ENCODE measurements around the gene GPR183. TPM values are rescaled to one million over a fixed set of nuclear protein-coding genes. Genes with fewer than 3 reads are reported as not detected.

The GPR183 gene
- total RNA-seq, 4 donors from 2014 or later, result 2.3 to 13.7 (median 9.1) TPM

DNA sequence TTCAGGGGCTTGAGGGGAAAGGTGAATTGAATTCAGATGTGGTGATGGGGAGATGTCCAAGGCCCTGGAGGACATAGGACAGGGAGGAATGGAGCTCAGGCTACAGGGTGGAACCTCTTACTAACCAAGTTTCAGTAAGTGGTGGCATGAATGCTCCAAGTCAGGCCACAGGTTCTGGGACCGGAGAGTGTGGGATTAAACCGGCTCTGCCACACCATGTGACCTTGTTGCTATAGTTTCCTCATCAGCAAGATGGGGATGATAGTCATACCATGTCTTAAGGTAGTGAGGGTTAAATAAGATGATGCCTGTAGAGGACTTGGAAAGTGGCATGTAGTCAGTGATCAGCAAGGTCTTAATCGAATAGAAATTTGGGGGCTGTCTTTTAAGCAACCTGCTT lies 16.3 kb downstream of the GPR183 start:
- 65 to 67% methylated on average over 3 of the region's 3 CpGs for WGBS, 2 donors
- no peak for DNase-seq (ENCODE audit: low spot score in 2 of 2)
- no peak overlapping the region for H3K4me3 ChIP-seq (ENCODE audit: low read depth, poor library complexity, severe bottlenecking)
- intact Hi-C loops (cut with DNase I; ENCODE audit: low total_unique reads), result no loop called here
- TF ChIP-seq POLR2A (IDR thresholded peaks at IDR 0.05), result no peak
- TF ChIP-seq, protein P1, sequence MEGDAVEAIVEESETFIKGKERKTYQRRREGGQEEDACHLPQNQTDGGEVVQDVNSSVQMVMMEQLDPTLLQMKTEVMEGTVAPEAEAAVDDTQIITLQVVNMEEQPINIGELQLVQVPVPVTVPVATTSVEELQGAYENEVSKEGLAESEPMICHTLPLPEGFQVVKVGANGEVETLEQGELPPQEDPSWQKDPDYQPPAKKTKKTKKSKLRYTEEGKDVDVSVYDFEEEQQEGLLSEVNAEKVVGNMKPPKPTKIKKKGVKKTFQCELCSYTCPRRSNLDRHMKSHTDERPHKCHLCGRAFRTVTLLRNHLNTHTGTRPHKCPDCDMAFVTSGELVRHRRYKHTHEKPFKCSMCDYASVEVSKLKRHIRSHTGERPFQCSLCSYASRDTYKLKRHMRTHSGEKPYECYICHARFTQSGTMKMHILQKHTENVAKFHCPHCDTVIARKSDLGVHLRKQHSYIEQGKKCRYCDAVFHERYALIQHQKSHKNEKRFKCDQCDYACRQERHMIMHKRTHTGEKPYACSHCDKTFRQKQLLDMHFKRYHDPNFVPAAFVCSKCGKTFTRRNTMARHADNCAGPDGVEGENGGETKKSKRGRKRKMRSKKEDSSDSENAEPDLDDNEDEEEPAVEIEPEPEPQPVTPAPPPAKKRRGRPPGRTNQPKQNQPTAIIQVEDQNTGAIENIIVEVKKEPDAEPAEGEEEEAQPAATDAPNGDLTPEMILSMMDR (IDR thresholded peaks at IDR 0.05), result no peak

DNA sequence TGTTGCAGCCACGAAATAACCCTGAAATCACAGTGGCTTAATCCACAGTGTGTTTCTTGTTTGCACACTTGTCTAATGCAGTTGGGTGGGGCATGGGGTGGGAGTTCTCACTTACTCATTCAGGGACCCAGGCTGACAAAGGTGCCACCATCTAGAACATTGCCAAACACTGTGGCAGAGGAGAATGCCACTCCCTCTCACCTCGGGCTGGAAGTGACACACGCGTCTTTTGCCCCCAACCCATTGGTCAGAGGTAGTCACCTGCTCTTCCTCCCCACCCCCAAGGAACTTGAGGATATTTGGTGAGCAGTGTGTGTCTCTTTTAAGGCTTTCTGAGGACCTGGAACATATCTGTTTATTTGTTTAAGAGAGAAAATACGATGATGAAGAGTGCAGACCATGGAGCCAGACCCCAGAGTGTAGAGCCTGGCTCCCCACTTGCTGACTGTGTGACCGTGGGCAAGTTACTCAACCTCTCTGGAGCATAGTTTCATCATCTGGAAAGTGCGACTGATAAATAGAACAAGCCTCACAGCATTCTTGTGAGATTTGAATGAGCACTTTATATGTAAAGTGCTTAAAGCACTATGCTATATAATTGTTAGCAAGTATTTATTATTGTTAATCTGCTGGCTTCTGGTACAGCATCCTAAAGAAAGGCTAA lies 17.4 kb downstream of the GPR183 start:
- intact Hi-C loops (cut with DNase I; ENCODE audit: low total_unique reads), result no loop called here
- 69 to 76% methylated on average over 7 of the region's 7 CpGs for WGBS, 2 donors
- no peak for TF ChIP-seq POLR2A (IDR thresholded peaks at IDR 0.05)
- TF ChIP-seq, protein P1 (IDR thresholded peaks at IDR 0.05), result no peak
- H3K4me3 ChIP-seq (ENCODE audit: low read depth, poor library complexity, severe bottlenecking), result no peak overlapping the region
- no peak for DNase-seq (ENCODE audit: low spot score in 2 of 2)

DNA sequence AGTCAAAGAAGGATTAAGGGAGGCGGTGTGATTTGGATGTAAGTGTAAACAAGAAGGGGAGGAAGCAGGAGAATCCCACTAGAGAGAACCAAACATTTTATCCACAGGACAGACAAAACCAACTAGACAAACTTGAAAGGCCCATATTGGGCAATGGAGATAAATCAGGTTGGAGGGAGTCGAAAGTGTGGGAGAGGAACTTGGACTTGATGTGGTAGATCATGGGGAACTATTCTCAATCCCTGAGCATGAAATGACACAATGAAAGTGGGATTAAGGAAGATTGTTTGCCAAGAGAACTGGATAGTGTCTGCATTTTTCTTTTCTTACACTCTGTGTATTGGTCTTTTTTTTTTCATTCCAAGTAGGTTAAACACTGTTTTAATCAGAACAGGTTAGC lies 17.9 kb downstream of the GPR183 start:
- no peak for DNase-seq (ENCODE audit: low spot score in 2 of 2)
- no peak overlapping the region for H3K4me3 ChIP-seq (ENCODE audit: low read depth, poor library complexity, severe bottlenecking)
- TF ChIP-seq, protein P1 (IDR thresholded peaks at IDR 0.05), result no peak
- TF ChIP-seq POLR2A (IDR thresholded peaks at IDR 0.05), result no peak
- 76 to 92% methylated on average over 2 of the region's 2 CpGs for WGBS, 2 donors
- intact Hi-C loops (cut with DNase I; ENCODE audit: low total_unique reads), result no loop called here

DNA sequence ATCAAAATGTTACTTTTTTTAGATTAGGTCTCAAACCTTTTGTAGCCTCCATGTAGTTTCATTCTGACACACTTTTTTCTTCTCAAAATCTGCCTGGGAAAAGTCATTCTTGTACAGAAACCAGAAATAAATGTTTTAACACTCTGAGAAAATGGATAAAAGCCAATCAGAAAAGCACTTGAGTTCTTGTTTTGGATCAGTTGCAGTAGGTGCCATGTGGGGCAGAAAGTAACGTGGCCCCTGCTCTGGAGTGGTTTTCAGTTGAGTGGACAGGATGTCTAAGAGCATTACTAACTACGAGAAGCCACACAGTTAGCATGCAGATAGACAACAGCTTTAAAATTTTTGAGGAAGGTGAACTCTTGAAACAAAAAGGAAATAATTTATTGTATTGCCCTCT lies 19.1 kb downstream of the GPR183 start:
- no peak for TF ChIP-seq POLR2A (IDR thresholded peaks at IDR 0.05)
- TF ChIP-seq, protein P1 (IDR thresholded peaks at IDR 0.05), result no peak
- DNase-seq (ENCODE audit: low spot score in 2 of 2), result no peak
- no peak overlapping the region for H3K4me3 ChIP-seq (ENCODE audit: low read depth, poor library complexity, severe bottlenecking)
- intact Hi-C loops (cut with DNase I; ENCODE audit: low total_unique reads), result no loop called here
- WGBS, 2 donors, result 45 to 50% methylated on average over 2 of the region's 2 CpGs

DNA sequence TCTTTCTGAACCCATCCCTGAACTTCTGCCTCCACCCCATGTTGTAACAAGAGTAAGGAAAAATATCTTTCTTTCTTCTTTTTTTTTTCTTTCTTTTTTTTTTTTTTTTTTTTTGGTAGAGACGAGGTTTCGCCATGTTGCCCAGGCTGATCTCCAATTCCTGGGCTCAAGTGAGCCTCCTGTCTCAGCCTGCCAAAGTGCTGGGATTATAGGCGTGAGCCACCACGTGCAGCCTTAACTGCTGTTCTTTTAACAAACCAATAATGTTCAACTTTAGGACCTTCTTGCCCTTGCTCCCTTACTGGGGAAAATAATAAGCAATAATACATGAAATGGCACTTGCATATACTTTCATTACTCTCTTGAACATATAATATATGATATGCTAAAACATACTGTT lies 19.6 kb downstream of the GPR183 start:
- intact Hi-C loops (cut with DNase I; ENCODE audit: low total_unique reads), result no loop called here
- WGBS, 2 donors, result 32 to 53% methylated on average over 4 of the region's 4 CpGs
- no peak overlapping the region for H3K4me3 ChIP-seq (ENCODE audit: low read depth, poor library complexity, severe bottlenecking)
- no peak for DNase-seq (ENCODE audit: low spot score in 2 of 2)
- no peak for TF ChIP-seq POLR2A (IDR thresholded peaks at IDR 0.05)

DNA sequence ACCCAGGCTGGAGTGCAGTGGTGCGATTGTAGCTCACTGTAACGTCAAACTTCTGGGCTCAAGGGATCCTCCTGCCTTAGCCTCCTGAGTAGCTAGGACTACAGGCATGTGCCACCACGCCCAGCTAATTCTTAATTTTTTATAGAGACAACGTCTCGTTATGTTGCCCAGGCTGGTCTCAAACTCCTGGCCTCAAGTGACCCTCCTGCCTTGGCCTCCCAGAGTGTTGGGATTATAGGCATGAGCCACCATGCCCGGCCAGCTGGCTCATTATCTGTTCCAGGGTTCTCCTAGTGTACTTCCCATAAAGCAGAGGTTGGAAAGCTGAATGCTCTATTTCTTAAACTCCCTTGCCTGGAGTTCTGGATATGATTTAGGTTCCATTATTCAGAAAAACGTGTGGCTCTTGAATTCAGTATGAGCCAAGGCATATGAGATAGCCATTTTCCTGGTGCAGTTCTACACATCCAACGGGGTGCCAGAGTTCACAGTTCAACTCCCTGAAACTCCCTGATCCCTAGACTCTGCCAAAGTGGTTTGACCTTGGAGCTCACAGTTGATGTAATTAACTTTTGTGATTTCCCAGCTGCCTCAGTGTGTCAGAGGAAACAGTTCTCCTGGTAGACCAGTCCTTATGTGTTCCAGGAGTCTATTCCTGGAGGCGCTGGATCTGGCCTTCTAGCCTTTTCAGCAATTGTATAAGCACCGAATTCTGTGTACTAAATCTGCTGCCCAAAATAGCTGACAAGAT lies 21.6 kb downstream of the GPR183 start:
- DNase-seq (ENCODE audit: low spot score in 2 of 2), result no peak
- WGBS, 2 donors, result 49 to 52% methylated on average over 10 of the region's 10 CpGs
- intact Hi-C loops (cut with DNase I; ENCODE audit: low total_unique reads), result no loop called here

More for the DNA sequence above, 21.6 kb downstream of the GPR183 start:
- no peak overlapping the region for H3K4me3 ChIP-seq (ENCODE audit: low read depth, poor library complexity, severe bottlenecking)
- TF ChIP-seq, protein P1 (IDR thresholded peaks at IDR 0.05), result no peak
- no peak for TF ChIP-seq POLR2A (IDR thresholded peaks at IDR 0.05)
